Karpas-422 (cell line): ENCODE measurements around the gene SHB. TPM values are rescaled to one million over a fixed set of nuclear protein-coding genes. Genes with fewer than 3 reads are reported as not detected.
A peak's percentile ranks its signal among the peaks of the same experiment; 100 is the strongest.

ENCODE experiments used
- DNase-seq: peaks from one replicate; pipeline ENCODE4 v3.0.0-alpha.2; 2015
- H2AFZ ChIP-seq: fragments of 200-600 bp; sonication (generic); 2 replicates; pipeline ENCODE4 v1.6.1; 2014; ENCODE audit warnings: antibody characterized with exemption, low read length, mixed read lengths
- H3K27ac ChIP-seq: fragments of 200-600 bp; sonication (generic); 2 replicates; pipeline ENCODE4 v1.5.1; 2014; ENCODE audit warnings: mild to moderate bottlenecking, low read length, moderate library complexity
- H3K27me3 ChIP-seq: fragments of 200-600 bp; sonication (generic); 2 replicates; pipeline ENCODE4 v1.6.1; 2014; ENCODE audit warnings: low read length, mixed read lengths
- H3K36me3 ChIP-seq: fragments of 200-600 bp; sonication (generic); 2 replicates; pipeline ENCODE4 v1.6.1; 2014; ENCODE audit warnings: low read length, mixed read lengths; ENCODE audit not compliant: insufficient read depth
- H3K4me1 ChIP-seq: fragments of 200-600 bp; sonication (generic); 2 replicates; pipeline ENCODE4 v1.6.1; 2014; ENCODE audit warnings: mild to moderate bottlenecking, low read length, mixed read lengths
- H3K4me2 ChIP-seq: fragments of 200-600 bp; sonication (generic); 2 replicates; pipeline ENCODE4 v1.6.1; 2014; ENCODE audit warnings: low read length, low read depth, mild to moderate bottlenecking; ENCODE audit not compliant: poor library complexity, severe bottlenecking
- H3K4me3 ChIP-seq: fragments of 200-600 bp; sonication (generic); 2 replicates; pipeline ENCODE4 v1.5.1; 2014; ENCODE audit warnings: mild to moderate bottlenecking, antibody characterized with exemption, low read length, mixed read lengths
- H3K79me2 ChIP-seq: fragments of 200-600 bp; sonication (generic); 2 replicates; pipeline ENCODE4 v1.6.1; 2014; ENCODE audit warnings: mild to moderate bottlenecking, low read length, mixed read lengths
- H3K9ac ChIP-seq: fragments of 200-600 bp; sonication (generic); 2 replicates; pipeline ENCODE4 v1.6.0; 2014; ENCODE audit warnings: low read length
- H3K9me2 ChIP-seq: fragments of 200-600 bp; sonication (generic), shearing (Covaris generic); replicated peaks from 2 replicates; pipeline ENCODE4 v1.6.0; 2014; ENCODE audit warnings: mild to moderate bottlenecking, low read length, moderate library complexity; ENCODE audit not compliant: insufficient read depth
- H3K9me3 ChIP-seq: fragments of 300-700, 200-600 bp; sonication (generic); 2 replicates; pipeline ENCODE4 v1.6.1; 2014; ENCODE audit warnings: low read length, mixed read lengths
- H4K20me1 ChIP-seq: fragments of 200-600 bp; sonication (generic); 2 replicates; pipeline ENCODE4 v1.6.1; 2014; ENCODE audit warnings: mild to moderate bottlenecking, antibody characterized with exemption, low read length, low read depth; ENCODE audit not compliant: insufficient read depth
- total RNA-seq: library from RNA; depleted of rRNA; stranded (reverse); fragments of >200 nt; shearing (Covaris generic); gene quantifications from 2 replicates; pipeline ENCODE4 v1.2.3, GENCODE V29; 2014; ENCODE audit warnings: low replicate concordance

Gene SHB
- total RNA-seq, 1 experiment from 2014 or later = 27.1 TPM

- Histone ChIP-seq H3K79me2 (peaks cover 82% of the 10 kb centered on the region), H3K9ac (peak overlapping the region; percentile 71), H2AFZ (no peak overlapping the region), H3K9me2 (no peaks in the 10 kb centered on the region), H3K36me3 (no peaks in the 10 kb centered on the region), H4K20me1 (no peaks in the 10 kb centered on the region), H3K4me3 (no peak overlapping the region), H3K27ac (peak overlapping the region; percentile 99), H3K9me3 (no peaks in the 10 kb centered on the region), H3K27me3 (no peaks in the 10 kb centered on the region), H3K4me2 (peak overlapping the region; percentile 68), H3K4me1 (peaks cover 100% of the 10 kb centered on the region)
- DNase-seq = no peak
These were observed 41.3 kb downstream of the SHB start for GRCh38 chr9:38027714-38028113.

GRCh38 chr9:38026840-38027527, 42.0 kb downstream of the SHB start:
- no peak overlapping the region for H2AFZ ChIP-seq
- H4K20me1 ChIP-seq = no peaks in the 10 kb centered on the region
- peak overlapping the region; percentile 23; the same call in 1 of the 2 replicates for H3K4me3 ChIP-seq
- no peaks in the 10 kb centered on the region for H3K9me2 ChIP-seq
- H3K27ac ChIP-seq = peak overlapping the region; percentile 99
- peaks cover 79% of the 10 kb centered on the region for H3K79me2 ChIP-seq
- peaks cover 100% of the 10 kb centered on the region for H3K4me1 ChIP-seq
- peak; percentile 62 for DNase-seq
- peak overlapping the region; percentile 68 for H3K4me2 ChIP-seq
- peak overlapping the region; percentile 71 for H3K9ac ChIP-seq
- no peaks in the 10 kb centered on the region for H3K36me3 ChIP-seq
- H3K27me3 ChIP-seq = no peaks in the 10 kb centered on the region
- H3K9me3 ChIP-seq = no peaks in the 10 kb centered on the region

GRCh38 chr9:38026021-38026809, 42.8 kb downstream of the SHB start:
- H3K4me1 ChIP-seq = peaks cover 100% of the 10 kb centered on the region
- H3K9me3 ChIP-seq = no peaks in the 10 kb centered on the region
- H3K9me2 ChIP-seq = no peaks in the 10 kb centered on the region
- H3K27ac ChIP-seq = peak overlapping the region; percentile 99
- no peaks in the 10 kb centered on the region for H4K20me1 ChIP-seq
- H2AFZ ChIP-seq = no peak overlapping the region
- peak; percentile 91 for DNase-seq
- no peaks in the 10 kb centered on the region for H3K27me3 ChIP-seq
- H3K36me3 ChIP-seq = no peaks in the 10 kb centered on the region
- peaks cover 71% of the 10 kb centered on the region for H3K79me2 ChIP-seq
- peak overlapping the region; percentile 68 for H3K4me2 ChIP-seq
- peak overlapping the region; percentile 71 for H3K9ac ChIP-seq
- H3K4me3 ChIP-seq = peak overlapping the region; percentile 55; the same call in 1 of the 2 replicates

- Histone ChIP-seq H3K9me3 (no peaks in the 10 kb centered on the region), H3K4me2 (peak overlapping the region; percentile 68), H3K9me2 (no peaks in the 10 kb centered on the region), H3K9ac (peak overlapping the region; percentile 71), H3K4me1 (peaks cover 100% of the 10 kb centered on the region), H3K4me3 (peak overlapping the region; percentile 55), H3K27me3 (no peaks in the 10 kb centered on the region), H2AFZ (no peak overlapping the region), H4K20me1 (no peaks in the 10 kb centered on the region), H3K27ac (peak overlapping the region; percentile 99), H3K36me3 (no peaks in the 10 kb centered on the region), H3K79me2 (peaks cover 61% of the 10 kb centered on the region)
- peak; percentile 62 for DNase-seq
These were observed 43.9 kb downstream of the SHB start for GRCh38 chr9:38025166-38025565.

GRCh38 chr9:38024036-38024681, 44.9 kb downstream of the SHB start:
- DNase-seq = peak; percentile 85
- Histone ChIP-seq H3K27me3 (no peaks in the 10 kb centered on the region), H3K4me2 (peak overlapping the region; percentile 68), H2AFZ (no peak overlapping the region), H3K27ac (peak overlapping the region; percentile 99), H3K4me1 (peaks cover 100% of the 10 kb centered on the region), H3K36me3 (no peaks in the 10 kb centered on the region), H4K20me1 (no peaks in the 10 kb centered on the region), H3K79me2 (peaks cover 56% of the 10 kb centered on the region), H3K9me2 (no peaks in the 10 kb centered on the region), H3K9ac (peak overlapping the region; percentile 71), H3K4me3 (peak overlapping the region; percentile 55), H3K9me3 (no peaks in the 10 kb centered on the region)

- no peaks in the 10 kb centered on the region for H3K27me3 ChIP-seq
- peaks cover 100% of the 10 kb centered on the region for H3K4me1 ChIP-seq
- H3K9ac ChIP-seq = peak overlapping the region; percentile 71
- peaks cover 52% of the 10 kb centered on the region for H3K79me2 ChIP-seq
- DNase-seq = peak; percentile 77
- H2AFZ ChIP-seq = no peak overlapping the region
- no peaks in the 10 kb centered on the region for H3K36me3 ChIP-seq
- H3K9me2 ChIP-seq = no peaks in the 10 kb centered on the region
- peak overlapping the region; percentile 68 for H3K4me2 ChIP-seq
- no peaks in the 10 kb centered on the region for H4K20me1 ChIP-seq
- H3K9me3 ChIP-seq = no peaks in the 10 kb centered on the region
- peak overlapping the region; percentile 55 for H3K4me3 ChIP-seq
- H3K27ac ChIP-seq = peak overlapping the region; percentile 99
These were observed 45.4 kb downstream of the SHB start for GRCh38 chr9:38023661-38024035.

GRCh38 chr9:38022995-38023394, 46.0 kb downstream of the SHB start:
- H2AFZ ChIP-seq = no peak overlapping the region
- peak overlapping the region; percentile 99 for H3K27ac ChIP-seq
- no peaks in the 10 kb centered on the region for H3K9me3 ChIP-seq
- no peaks in the 10 kb centered on the region for H3K9me2 ChIP-seq
- peak overlapping the region; percentile 71 for H3K9ac ChIP-seq
- DNase-seq = peak; percentile 72
- H4K20me1 ChIP-seq = no peaks in the 10 kb centered on the region
- H3K4me3 ChIP-seq = peak overlapping the region; percentile 55
- no peaks in the 10 kb centered on the region for H3K36me3 ChIP-seq
- peak overlapping the region; percentile 68 for H3K4me2 ChIP-seq
- H3K4me1 ChIP-seq = peaks cover 100% of the 10 kb centered on the region
- H3K27me3 ChIP-seq = no peaks in the 10 kb centered on the region
- H3K79me2 ChIP-seq = peaks cover 52% of the 10 kb centered on the region
